Esophagus muscularis mucosa (tissue), 4 donors: ENCODE results near the gene B3GALT6.

Source experiments
- CTCF ChIP-seq, 3 experiments: fragments of 200-600 bp in 2 of 3; fragments of 450-650 bp in 1 of 3; sonication (generic) in 2 of 3; IDR thresholded peaks; one replicate each; pipeline ENCODE4 v1.5.1; 2017 to 2019; ENCODE audit warnings: antibody characterized with exemption in 3 of 3, mild to moderate bottlenecking in 2 of 3, moderate library complexity in 1 of 3
- EP300 ChIP-seq: sonication (generic); formaldehyde crosslinking; IDR thresholded peaks from one replicate; pipeline ENCODE4 v1.6.1; 2017; ENCODE audit warnings: antibody characterized with exemption
- POLR2A ChIP-seq: fragments of 450-650 bp; IDR thresholded peaks from one replicate; pipeline ENCODE4 v1.6.1; 2017; ENCODE audit warnings: antibody characterized with exemption, moderate library complexity, mild to moderate bottlenecking, low read depth
- POLR2AphosphoS5 ChIP-seq, 2 donors: sonication (generic); formaldehyde crosslinking; IDR thresholded peaks; one replicate each; pipeline ENCODE4 v1.6.1; 2017; ENCODE audit warnings: antibody characterized with exemption in 2 of 2

DNA sequence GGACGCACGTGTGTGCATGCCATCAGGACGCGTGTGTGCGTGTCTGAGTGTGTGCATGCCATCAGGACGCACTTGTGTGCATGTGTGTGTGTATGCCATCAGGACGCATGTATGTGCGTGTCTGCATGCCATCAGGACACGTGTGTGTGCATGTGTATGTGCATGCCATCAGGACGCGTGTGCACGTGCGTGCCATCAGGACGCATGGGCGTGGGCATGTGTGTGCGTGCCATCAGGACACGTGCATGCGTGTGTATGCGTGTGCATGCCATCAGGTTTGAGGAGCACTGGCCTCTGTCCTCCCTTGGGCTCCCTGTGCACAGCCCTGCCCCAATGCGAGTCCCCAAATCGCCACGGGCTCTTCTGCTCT, 27.1 kb downstream of the B3GALT6 start:
- TF ChIP-seq CTCF (IDR thresholded peaks at IDR 0.05) (no peak), EP300 (no peak), POLR2A (no peak), POLR2AphosphoS5 (IDR thresholded peaks at IDR 0.05) (no peak)
